ENCODE results near the gene ENOSF1. TPM values are rescaled to one million over a fixed set of nuclear protein-coding genes. Genes with fewer than 3 reads are reported as not detected.

The ENOSF1 gene
- total and polyA plus RNA-seq, 10 of the 15 experiments (the other 5 are each of a cell fraction or from before 2014, with no cell fraction given), result 12.5 to 43.3 (median 29.5) TPM

GRCh38 chr18:673769-674168 is 38.7 kb downstream of the ENOSF1 start (continued):
- TF ChIP-seq REST (IDR thresholded peaks at IDR 0.05; ENCODE audit: low read depth, low read length), result no peak
- no peak for TF ChIP-seq NFIC (IDR thresholded peaks at IDR 0.05; ENCODE audit: low read depth, low read length)
- TF ChIP-seq CBX3 (IDR thresholded peaks at IDR 0.05; ENCODE audit: borderline replicate concordance, low read depth), result no peak

DNA sequence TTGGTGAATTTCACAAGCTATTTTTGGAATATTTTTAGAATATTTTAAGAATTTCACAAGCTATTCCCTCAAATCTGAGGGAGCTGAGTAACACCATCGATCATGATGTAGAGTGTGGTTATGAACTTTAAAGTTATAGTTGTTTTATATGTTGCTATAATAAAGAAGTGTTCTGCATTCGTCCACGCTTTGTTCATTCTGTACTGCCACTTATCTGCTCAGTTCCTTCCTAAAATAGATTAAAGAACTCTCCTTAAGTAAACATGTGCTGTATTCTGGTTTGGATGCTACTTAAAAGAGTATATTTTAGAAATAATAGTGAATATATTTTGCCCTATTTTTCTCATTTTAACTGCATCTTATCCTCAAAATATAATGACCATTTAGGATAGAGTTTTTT is 39.1 kb downstream of the ENOSF1 start:
- ChIA-PET POLR2A (no interaction called here), SMC1A (ENCODE audit: uncharacterized antibody, unreplicated experiment) (interaction anchor here (0.5 to 1.7 kb wide), 5 partner anchors 9 to 157 kb away, joined by 3 to 4 read pairs (median 3); no protein-coding TSS in a partner anchor), CTCF (interaction anchor here (1.2 to 1.4 kb wide), 2 partner anchors 15 to 49 kb away, joined by 3 to 8 read pairs; no protein-coding TSS in a partner anchor), RAD21 (ENCODE audit: unreplicated experiment) (interaction anchor here (1.9 kb wide), 1 partner anchor 14 kb away, joined by 6 read pairs; no protein-coding TSS in a partner anchor)
- ATAC-seq (no peak), DNase-seq (ENCODE audit: low read depth, low spot score) (no peak), FAIRE-seq (no peak)
- Histone ChIP-seq H4K20me1 (ENCODE audit: control insufficient read depth, insufficient read depth) (no peaks in the 10 kb centered on the region), H3K4me2 (ENCODE audit: control insufficient read depth, insufficient read depth) (no peak overlapping the region), H2AFZ (ENCODE audit: control insufficient read depth, low read depth, low read length) (no peak overlapping the region), H3K9ac (ENCODE audit: control insufficient read depth, insufficient read depth, low read length) (no peak overlapping the region), H3K4me1 (ENCODE audit: control insufficient read depth, insufficient read depth, low read length) (no peaks in the 10 kb centered on the region; the same call in 1 of the 2 replicates), H3K79me2 (ENCODE audit: control insufficient read depth, insufficient read depth, low read length) (no peaks in the 10 kb centered on the region), H3K27ac (ENCODE audit: control insufficient read depth, insufficient read depth) (no peak overlapping the region), H3K4me3 (no peak overlapping the region), H3K9me3 (replicated peaks; ENCODE audit: control insufficient read depth, insufficient read depth, low read length) (no peaks in the 10 kb centered on the region), H3K27me3 (replicated peaks in 1 of 2; ENCODE audit: control insufficient read depth in 2 of 2, insufficient read depth in 2 of 2, low read length in 1 of 2) (no peaks in the 10 kb centered on the region), H3K36me3 (ENCODE audit: control insufficient read depth in 2 of 2, insufficient read depth in 2 of 2, low read length in 1 of 2) (peaks cover 14 to 41% of the 10 kb centered on the region in 2 experiments)
- BruUV-seq (replicated peaks), result no TSS peak
- 99% methylated on average over 3 of the region's 3 CpGs for WGBS (ENCODE audit: insufficient coverage, insufficient replicate concordance, low lambda C conversion rate, missing lambda C conversion rate)
- intact Hi-C loops (cut with micrococcal nuclease; ENCODE audit: unreplicated experiment), result no loop called here
- in situ Hi-C loops (cut with MboI), result no loop called here
- TF ChIP-seq, protein P1, sequence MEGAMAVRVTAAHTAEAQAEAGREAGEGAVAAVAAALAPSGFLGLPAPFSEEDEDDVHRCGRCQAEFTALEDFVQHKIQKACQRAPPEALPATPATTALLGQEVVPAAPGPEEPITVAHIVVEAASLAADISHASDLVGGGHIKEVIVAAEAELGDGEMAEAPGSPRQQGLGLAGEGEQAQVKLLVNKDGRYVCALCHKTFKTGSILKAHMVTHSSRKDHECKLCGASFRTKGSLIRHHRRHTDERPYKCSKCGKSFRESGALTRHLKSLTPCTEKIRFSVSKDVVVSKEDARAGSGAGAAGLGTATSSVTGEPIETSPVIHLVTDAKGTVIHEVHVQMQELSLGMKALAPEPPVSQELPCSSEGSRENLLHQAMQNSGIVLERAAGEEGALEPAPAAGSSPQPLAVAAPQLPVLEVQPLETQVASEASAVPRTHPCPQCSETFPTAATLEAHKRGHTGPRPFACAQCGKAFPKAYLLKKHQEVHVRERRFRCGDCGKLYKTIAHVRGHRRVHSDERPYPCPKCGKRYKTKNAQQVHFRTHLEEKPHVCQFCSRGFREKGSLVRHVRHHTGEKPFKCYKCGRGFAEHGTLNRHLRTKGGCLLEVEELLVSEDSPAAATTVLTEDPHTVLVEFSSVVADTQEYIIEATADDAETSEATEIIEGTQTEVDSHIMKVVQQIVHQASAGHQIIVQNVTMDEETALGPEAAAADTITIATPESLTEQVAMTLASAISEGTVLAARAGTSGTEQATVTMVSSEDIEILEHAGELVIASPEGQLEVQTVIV (IDR thresholded peaks at IDR 0.05; ENCODE audit: borderline replicate concordance, partially characterized antibody), result no peak
- TF ChIP-seq SKIL (IDR thresholded peaks at IDR 0.05; ENCODE audit: low read depth, poor library complexity, severe bottlenecking) (no peak), TCF7 (IDR thresholded peaks at IDR 0.05; ENCODE audit: borderline replicate concordance) (no peak), JUND (IDR thresholded peaks at IDR 0.05; ENCODE audit: low read depth, low read length) (no peak), SMC3 (IDR thresholded peaks at IDR 0.05; ENCODE audit: borderline replicate concordance, low read length) (no peak), HDAC6 (IDR thresholded peaks at IDR 0.05; ENCODE audit: unreplicated experiment) (no peak), CEBPB (IDR thresholded peaks at IDR 0.05; ENCODE audit: borderline replicate concordance in 1 of 2, low read depth in 2 of 2, low read length in 2 of 2) (no peak)
- TF ChIP-seq, protein P2, sequence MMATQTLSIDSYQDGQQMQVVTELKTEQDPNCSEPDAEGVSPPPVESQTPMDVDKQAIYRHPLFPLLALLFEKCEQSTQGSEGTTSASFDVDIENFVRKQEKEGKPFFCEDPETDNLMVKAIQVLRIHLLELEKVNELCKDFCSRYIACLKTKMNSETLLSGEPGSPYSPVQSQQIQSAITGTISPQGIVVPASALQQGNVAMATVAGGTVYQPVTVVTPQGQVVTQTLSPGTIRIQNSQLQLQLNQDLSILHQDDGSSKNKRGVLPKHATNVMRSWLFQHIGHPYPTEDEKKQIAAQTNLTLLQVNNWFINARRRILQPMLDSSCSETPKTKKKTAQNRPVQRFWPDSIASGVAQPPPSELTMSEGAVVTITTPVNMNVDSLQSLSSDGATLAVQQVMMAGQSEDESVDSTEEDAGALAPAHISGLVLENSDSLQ (IDR thresholded peaks at IDR 0.05), result no peak

All from GM12878 (cell line).